Adipocyte (in vitro differentiated cells): ENCODE data around the gene SLC9C2.
"Not testable (repeated sequence)": the region's sequence is repeated elsewhere in the genome, so short reads cannot be mapped to it uniquely, and the experiment has no call there.

Experiments used
- DNase-seq: peaks from one replicate; pipeline ENCODE4 v3.0.0-alpha.2; 2015; ENCODE audit warnings: low read depth
- H3K27me3 ChIP-seq: replicated peaks from 2 replicates; pipeline ENCODE4 v1.7.0; 2013; ENCODE audit warnings: mild to moderate bottlenecking, low read length, moderate library complexity; ENCODE audit not compliant: control insufficient read depth, insufficient read depth
- H3K36me3 ChIP-seq: 2 replicates; pipeline ENCODE4 v1.7.0; 2013; ENCODE audit warnings: low read length, mild to moderate bottlenecking, moderate library complexity; ENCODE audit not compliant: control insufficient read depth, insufficient read depth, severe bottlenecking
- H3K4me1 ChIP-seq: 2 replicates; pipeline ENCODE4 v1.7.0; 2013; ENCODE audit warnings: mild to moderate bottlenecking, low read length, moderate library complexity; ENCODE audit not compliant: control insufficient read depth, insufficient read depth
- H3K4me3 ChIP-seq: 2 replicates; pipeline ENCODE4 v1.7.0; 2013; ENCODE audit warnings: mild to moderate bottlenecking, low read length, moderate library complexity
- H3K9ac ChIP-seq: 2 replicates; pipeline ENCODE4 v1.7.0; 2013; ENCODE audit warnings: mild to moderate bottlenecking, low read length, moderate library complexity
- H3K9me3 ChIP-seq: 2 replicates; pipeline ENCODE4 v1.7.0; 2013; ENCODE audit warnings: mild to moderate bottlenecking, low read length, moderate library complexity; ENCODE audit not compliant: control insufficient read depth

The SLC9C2 gene

DNA sequence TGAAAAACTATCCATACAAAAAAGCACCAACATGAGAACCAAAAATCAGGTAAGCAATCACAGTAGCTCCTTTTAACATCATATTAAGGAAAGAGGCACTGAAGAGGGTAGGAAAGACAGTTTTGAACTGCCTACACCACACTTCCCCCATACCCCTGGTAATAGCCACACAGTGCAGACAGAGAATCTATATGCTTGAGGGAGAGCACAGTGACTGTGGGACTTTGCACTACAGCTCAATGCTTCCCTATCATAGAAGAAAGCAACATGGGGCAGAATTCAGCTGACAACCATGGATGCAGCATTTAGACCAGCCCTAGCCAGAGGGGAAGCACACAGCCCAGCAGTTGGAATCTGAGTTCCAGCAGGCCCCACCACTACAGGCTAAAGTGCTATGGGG lies 24.4 kb upstream of the SLC9C2 start:
- Histone ChIP-seq H3K9ac (no peak overlapping the region), H3K9me3 (no peaks in the 10 kb centered on the region), H3K4me3 (no peak overlapping the region), H3K27me3 (no peaks in the 10 kb centered on the region), H3K36me3 (no peaks in the 10 kb centered on the region), H3K4me1 (no peaks in the 10 kb centered on the region)
- no peak for DNase-seq

DNA sequence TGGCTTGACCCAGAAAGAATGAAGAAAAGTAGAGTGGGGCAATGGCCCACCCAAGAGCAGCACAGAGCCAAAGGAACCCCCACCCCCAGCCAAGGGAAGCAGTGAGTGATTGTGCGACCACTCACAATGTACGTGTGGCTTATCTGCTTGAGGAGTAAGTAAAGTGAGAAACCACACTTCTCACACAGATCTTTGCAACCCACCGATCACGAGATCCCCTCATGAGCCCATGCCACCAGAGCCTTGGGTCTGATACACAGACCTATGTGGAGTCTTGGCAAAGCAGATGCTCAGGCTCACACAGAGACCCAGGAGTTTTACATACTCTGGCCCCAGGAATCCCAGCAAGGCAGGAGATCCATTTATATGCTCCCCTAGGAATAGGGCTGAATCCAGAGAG lies 14.0 kb upstream of the SLC9C2 start:
- no peaks in the 10 kb centered on the region for H3K27me3 ChIP-seq
- H3K4me1 ChIP-seq: no peaks in the 10 kb centered on the region
- DNase-seq: no peak
- H3K36me3 ChIP-seq: no peaks in the 10 kb centered on the region
- H3K4me3 ChIP-seq: no peak overlapping the region
- peaks cover 22% of the 10 kb centered on the region for H3K9me3 ChIP-seq
- no peak overlapping the region for H3K9ac ChIP-seq

DNA sequence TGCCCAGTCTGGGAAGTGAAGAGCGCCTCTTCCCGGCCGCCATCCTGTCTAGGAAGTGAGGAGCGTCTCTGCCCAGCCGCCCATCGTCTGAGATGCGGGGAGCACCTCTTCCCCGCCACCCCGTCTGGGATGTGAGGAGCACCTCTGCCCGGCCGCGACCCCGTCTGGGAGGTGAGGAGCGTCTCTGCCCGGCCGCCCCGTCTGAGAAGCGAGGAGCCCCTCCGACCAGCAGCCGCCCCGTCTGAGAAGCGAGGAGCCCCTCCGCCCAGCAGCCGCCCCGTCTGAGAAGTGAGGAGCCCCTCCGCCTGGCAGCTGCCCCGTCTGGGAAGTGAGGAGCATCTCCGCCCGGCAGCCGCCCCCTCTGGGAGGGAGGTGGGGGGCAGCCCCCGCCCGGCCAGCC lies 10.2 kb upstream of the SLC9C2 start:
- H3K4me1 ChIP-seq, DNase-seq: not testable (repeated sequence)

DNA sequence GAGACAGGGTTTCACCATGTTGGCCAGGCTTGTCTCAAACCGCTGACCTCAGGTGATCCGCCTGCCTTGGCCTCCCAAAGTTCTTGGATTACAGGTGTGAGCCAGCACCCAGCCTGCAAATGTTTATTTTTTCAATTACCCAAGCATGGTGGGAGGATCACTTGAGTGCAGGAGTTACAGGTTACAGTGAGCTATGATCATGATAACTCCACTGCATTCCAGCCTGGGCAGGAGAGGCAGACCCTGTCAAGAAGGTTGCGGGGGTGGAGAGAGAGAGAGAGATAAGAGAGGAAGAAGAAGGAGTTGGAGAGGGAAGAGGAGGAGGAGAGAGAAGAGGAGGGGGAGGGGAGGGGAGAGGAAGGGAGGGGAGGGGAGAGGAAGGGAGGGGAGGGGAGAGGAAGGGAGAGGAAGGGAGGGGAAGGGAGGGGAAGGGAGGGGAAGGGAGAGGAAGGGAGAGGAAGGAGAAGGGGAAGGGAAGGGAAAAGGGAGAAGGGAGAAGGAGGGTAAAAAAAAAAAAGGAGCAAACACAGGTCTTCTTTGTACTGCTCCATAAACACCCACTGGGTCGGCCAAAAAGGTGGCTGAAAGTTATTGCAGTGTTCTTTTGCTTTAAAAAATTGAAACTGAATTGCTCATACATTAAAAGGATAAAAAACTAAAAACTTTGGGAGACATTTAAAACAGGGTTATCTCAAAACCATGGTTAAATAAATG lies 5.8 kb upstream of the SLC9C2 start:
- Histone ChIP-seq H3K4me1 (no peaks in the 10 kb centered on the region), H3K9me3 (no peaks in the 10 kb centered on the region), H3K4me3 (no peak overlapping the region), H3K36me3 (no peaks in the 10 kb centered on the region), H3K27me3 (no peaks in the 10 kb centered on the region), H3K9ac (no peak overlapping the region)
- no peak for DNase-seq

More for the DNA sequence above, 10.2 kb upstream of the SLC9C2 start:
- H3K9me3 ChIP-seq, H3K36me3 ChIP-seq, H3K9ac ChIP-seq, H3K27me3 ChIP-seq, H3K4me3 ChIP-seq: not testable (repeated sequence)

DNA sequence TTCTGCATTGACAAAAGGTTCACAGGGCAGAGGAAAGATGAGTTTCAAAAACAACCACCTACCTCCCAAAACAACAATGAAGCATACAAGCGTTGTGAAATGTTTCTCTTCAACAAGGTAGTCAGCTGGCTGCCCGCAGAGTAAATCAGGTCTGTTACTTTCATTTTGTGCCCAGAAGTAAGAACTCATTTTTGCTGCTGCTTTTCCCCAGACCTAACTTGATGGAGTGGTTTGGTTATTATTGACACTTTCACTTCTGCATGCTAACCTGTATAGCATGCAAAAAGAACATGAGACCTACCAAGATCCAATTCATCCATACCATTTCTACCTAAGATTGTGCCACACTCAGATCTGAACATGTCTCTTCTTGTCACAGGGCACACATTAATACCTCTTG lies 1.3 kb downstream of the SLC9C2 start:
- Histone ChIP-seq H3K36me3 (no peaks in the 10 kb centered on the region), H3K27me3 (no peaks in the 10 kb centered on the region), H3K9ac (no peak overlapping the region), H3K4me3 (no peak overlapping the region), H3K9me3 (peaks cover 10% of the 10 kb centered on the region), H3K4me1 (no peaks in the 10 kb centered on the region)
- DNase-seq: no peak

DNA sequence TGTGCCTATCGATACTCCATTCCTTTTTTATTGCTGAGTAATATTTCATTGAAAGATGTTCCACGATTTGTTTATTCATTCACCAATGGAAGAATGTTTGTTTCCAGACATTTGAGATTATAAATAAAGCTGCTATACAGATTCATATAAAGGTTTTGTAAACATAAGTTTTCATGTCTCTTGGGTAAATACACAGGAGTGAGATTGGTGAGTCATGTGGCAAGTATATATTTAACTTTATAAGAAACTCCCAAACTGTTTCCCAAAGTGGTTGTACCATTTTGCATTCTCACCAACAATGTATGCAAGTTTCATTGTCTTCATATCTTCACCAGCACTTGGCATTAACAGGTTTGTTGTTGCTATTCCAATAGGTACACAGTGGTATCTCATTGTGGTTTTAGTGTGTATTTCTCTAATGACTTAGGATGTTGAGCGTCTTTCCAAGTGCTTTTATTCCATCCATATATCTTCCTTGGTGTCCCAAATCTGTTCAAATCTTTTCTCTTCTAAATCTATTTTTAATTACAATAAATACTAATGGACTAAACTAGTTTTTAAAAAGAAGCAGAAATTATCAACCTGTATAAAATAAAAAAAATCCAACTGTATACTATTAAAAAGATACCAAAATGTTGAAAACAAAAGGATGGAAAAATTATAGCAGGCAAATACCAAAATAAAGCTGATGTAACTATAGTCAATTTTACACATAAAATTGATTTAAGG lies 6.6 kb downstream of the SLC9C2 start:
- no peak for DNase-seq
- no peaks in the 10 kb centered on the region for H3K27me3 ChIP-seq
- H3K4me1 ChIP-seq: no peaks in the 10 kb centered on the region
- no peaks in the 10 kb centered on the region for H3K36me3 ChIP-seq
- H3K9me3 ChIP-seq: peaks cover 19% of the 10 kb centered on the region
- no peak overlapping the region for H3K4me3 ChIP-seq
- H3K9ac ChIP-seq: no peak overlapping the region

DNA sequence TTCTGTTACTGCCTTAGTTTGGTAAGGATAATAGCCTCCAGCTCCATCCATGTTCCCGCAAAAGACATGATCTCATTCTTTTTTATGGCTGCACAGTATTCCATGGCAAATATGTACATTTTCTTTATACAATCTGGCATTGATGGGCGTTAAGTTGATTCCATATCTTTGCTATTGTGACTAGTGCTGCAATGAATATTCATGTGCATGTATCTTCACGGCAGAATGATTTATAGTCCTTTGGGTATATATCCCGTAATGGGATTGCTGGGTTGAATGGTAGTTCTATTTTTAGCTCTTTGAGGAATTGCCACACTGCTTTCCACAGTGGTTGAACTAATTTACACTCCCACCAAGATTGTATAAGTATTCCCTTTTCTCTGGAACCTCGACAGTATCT lies 11.7 kb downstream of the SLC9C2 start:
- H3K9ac ChIP-seq, H3K27me3 ChIP-seq, H3K4me1 ChIP-seq, H3K4me3 ChIP-seq, DNase-seq, H3K36me3 ChIP-seq, H3K9me3 ChIP-seq: not testable (repeated sequence)

DNA sequence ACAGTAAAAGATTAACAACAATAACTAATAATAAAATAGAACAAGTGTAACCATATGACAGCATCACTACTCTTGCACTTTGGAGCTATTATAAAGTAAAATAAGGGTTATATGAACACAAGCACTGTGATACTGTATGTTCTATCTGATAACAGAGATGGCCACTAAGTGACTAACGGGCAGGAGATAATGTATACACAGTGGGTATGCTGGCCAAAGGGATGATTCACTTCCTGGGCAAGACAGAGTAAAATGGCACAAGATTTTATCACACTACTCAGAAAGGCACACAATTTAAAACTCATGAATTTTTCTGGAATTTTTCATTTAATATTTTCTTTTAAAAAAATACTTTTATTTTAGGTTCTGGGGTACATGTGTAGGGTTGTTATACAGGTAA lies 12.3 kb downstream of the SLC9C2 start:
- Histone ChIP-seq H3K9me3 (no peaks in the 10 kb centered on the region), H3K36me3 (no peaks in the 10 kb centered on the region), H3K4me1 (no peaks in the 10 kb centered on the region), H3K27me3 (no peaks in the 10 kb centered on the region), H3K9ac (no peak overlapping the region), H3K4me3 (no peak overlapping the region)
- peak; percentile 6 for DNase-seq

DNA sequence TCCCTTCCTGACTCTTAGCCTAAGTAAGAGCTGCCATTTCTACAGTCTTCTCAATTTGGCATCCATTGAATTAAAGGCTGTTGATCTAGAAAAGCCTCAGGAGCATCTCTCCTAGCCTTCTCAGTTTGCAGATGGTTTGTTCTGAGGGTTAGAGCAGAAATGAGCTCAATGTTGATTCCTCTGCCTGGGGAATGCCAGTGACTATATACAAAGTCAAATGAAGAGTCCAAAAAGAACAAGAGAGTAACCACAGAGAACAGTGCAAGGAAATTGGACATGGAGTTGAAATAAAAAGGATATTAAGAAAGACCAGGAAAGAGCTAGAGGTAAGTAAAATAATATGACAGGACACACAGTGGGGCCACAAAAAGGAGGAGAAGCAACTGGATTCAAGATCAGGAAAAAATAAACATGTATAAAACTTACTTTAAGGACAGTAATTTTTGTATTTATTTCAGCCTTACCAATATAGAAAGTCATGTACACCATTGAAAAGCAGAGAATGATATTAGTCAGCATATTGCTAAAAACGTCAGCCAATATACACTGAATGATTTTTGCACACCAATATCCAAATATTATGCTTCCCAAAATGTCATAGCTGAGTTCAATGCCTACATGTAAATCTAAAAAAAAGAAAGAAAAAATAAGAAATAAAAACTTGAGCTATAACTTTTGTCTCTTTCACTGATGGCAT lies 21.3 kb downstream of the SLC9C2 start:
- Histone ChIP-seq H3K27me3 (no peaks in the 10 kb centered on the region), H3K9me3 (no peaks in the 10 kb centered on the region), H3K9ac (no peak overlapping the region), H3K4me1 (no peaks in the 10 kb centered on the region), H3K4me3 (no peak overlapping the region), H3K36me3 (no peaks in the 10 kb centered on the region)
- no peak for DNase-seq

DNA sequence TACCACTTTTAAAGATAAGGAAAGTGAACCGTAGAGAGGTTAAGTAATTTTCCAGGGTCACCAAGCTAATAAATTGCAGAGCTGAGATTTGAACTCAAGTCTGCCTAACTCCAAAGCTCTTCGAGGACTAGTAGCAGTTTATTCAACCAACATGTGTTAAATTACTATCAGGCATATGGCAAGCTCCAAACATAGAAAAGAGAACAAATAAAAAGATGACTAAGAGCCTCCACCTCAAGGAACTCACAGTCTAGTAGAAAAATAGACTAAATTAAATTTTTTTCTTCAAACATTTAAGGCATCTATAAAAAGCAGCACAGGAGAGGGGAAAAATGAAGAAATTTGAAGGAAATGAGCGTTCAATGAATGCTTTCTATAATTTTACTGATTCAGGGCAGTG lies 22.2 kb downstream of the SLC9C2 start:
- Histone ChIP-seq H3K27me3 (no peaks in the 10 kb centered on the region), H3K4me3 (no peak overlapping the region), H3K9ac (no peak overlapping the region), H3K4me1 (no peaks in the 10 kb centered on the region), H3K9me3 (no peaks in the 10 kb centered on the region), H3K36me3 (no peaks in the 10 kb centered on the region)
- DNase-seq: no peak

DNA sequence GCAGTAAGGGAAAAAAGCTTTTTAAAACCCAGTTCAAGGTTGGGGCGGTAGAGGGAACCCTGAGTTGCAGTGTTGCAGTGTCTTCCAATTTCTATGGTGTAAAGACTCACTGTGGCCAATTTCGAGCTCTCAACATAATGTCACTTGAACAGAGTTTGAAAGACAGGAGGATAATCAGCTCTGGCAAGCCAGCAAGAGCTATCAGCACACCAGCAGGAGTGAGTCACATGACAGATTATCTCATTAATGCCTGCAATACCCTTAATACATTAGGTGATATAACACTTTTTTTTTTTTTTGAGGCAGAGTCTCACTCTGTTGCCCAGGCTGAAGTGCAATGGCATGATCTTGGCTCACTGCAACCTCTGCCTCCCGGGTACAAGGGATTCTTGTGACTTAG lies 22.8 kb downstream of the SLC9C2 start:
- Histone ChIP-seq H3K36me3 (no peaks in the 10 kb centered on the region), H3K9ac (no peak overlapping the region), H3K9me3 (no peaks in the 10 kb centered on the region), H3K4me3 (no peak overlapping the region), H3K27me3 (no peaks in the 10 kb centered on the region), H3K4me1 (no peaks in the 10 kb centered on the region)
- DNase-seq: no peak
